Neural crest cell (in vitro differentiated cells): Measurements from ENCODE around the gene ABHD17C. TPM values are rescaled to one million over a fixed set of nuclear protein-coding genes. Genes with fewer than 3 reads are reported as not detected.

Experiments
- DNase-seq: peaks from one replicate; pipeline ENCODE4 v3.0.0; 2021; ENCODE audit warnings: low read depth, mixed read lengths, low spot score
- H3K27ac Mint-ChIP-seq: one replicate; pipeline ENCODE4 v1.8.0; 2021; ENCODE audit warnings: mild to moderate bottlenecking, mixed read lengths; ENCODE audit not compliant: unreplicated experiment
- H3K27me3 Mint-ChIP-seq: 2 replicates; pipeline ENCODE4 v1.8.0; 2021; ENCODE audit warnings: low read depth, mild to moderate bottlenecking, mixed read lengths
- H3K36me3 Mint-ChIP-seq: 2 replicates; pipeline ENCODE4 v1.8.0; 2021; ENCODE audit warnings: low read depth, mild to moderate bottlenecking, mixed read lengths
- H3K4me1 Mint-ChIP-seq: 2 replicates; pipeline ENCODE4 v1.8.0; 2021; ENCODE audit warnings: mixed read lengths
- H3K4me3 Mint-ChIP-seq: one replicate; pipeline ENCODE4 v1.8.0; 2021; ENCODE audit warnings: mild to moderate bottlenecking, mixed read lengths
- H3K9me3 Mint-ChIP-seq: 2 replicates; pipeline ENCODE4 v1.8.0; 2021; ENCODE audit warnings: mixed read lengths
- total RNA-seq: library from RNA; stranded (reverse); gene quantifications from 2 replicates; pipeline ENCODE4 v1.2.1, GENCODE V29; 2021
- TF ChIP-seq, protein P1 (sequence below): fragments of 200-600 bp; sonication (generic); conservative IDR thresholded peaks from 2 replicates; pipeline ENCODE4 v1.5.0; 2021; ENCODE audit warnings: antibody characterized with exemption, mild to moderate bottlenecking

The ABHD17C gene
- total RNA-seq, 1 donor from 2014 or later = 26.5 TPM

DNA sequence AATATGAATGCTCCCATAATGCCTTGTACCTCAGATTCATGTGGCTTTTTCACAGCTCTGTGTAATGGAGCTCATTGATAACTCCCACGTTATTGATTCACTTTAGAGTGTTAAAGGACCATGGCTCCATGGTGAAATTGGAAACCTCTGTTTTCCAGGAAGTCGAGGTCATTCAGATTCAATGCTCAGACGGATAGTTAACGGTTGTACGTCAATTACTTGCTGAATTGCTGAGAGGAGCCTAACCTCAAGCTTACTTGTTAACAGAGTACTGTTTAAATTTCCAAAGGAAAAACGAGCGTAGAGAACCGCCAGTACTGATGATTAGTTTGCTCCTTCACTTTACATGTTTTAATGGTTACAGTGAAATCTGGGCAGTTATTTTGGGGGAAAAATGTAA, 11.1 kb downstream of the ABHD17C start:
- H3K4me3 Mint-ChIP-seq = no peak overlapping the region
- H3K9me3 Mint-ChIP-seq = no peaks in the 10 kb centered on the region
- H3K36me3 Mint-ChIP-seq = no peaks in the 10 kb centered on the region
- H3K27ac Mint-ChIP-seq = no peak overlapping the region
- H3K27me3 Mint-ChIP-seq = no peaks in the 10 kb centered on the region
- no peak for DNase-seq
- TF ChIP-seq, protein P1, sequence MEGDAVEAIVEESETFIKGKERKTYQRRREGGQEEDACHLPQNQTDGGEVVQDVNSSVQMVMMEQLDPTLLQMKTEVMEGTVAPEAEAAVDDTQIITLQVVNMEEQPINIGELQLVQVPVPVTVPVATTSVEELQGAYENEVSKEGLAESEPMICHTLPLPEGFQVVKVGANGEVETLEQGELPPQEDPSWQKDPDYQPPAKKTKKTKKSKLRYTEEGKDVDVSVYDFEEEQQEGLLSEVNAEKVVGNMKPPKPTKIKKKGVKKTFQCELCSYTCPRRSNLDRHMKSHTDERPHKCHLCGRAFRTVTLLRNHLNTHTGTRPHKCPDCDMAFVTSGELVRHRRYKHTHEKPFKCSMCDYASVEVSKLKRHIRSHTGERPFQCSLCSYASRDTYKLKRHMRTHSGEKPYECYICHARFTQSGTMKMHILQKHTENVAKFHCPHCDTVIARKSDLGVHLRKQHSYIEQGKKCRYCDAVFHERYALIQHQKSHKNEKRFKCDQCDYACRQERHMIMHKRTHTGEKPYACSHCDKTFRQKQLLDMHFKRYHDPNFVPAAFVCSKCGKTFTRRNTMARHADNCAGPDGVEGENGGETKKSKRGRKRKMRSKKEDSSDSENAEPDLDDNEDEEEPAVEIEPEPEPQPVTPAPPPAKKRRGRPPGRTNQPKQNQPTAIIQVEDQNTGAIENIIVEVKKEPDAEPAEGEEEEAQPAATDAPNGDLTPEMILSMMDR = no peak
- peaks cover 54% of the 10 kb centered on the region for H3K4me1 Mint-ChIP-seq

DNA sequence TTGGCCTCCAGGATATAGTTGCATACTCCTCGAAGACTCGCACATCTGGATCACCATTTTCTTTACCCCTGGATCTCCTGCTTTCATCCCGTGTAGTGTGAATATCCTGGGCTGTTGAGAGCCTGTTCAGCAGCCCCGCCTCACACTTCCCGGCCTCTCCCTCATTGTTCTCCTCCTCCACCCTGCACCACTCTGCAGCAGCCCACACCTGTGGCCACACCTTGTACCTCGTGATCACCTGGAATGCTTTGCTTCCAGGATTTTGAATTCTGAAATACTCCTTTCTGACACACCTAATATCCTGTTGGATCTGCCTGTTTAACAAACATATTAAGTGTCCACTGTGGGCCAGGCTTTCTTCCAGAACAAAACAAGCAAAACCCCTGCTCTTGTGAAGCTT, 14.4 kb downstream of the ABHD17C start:
- no peaks in the 10 kb centered on the region for H3K9me3 Mint-ChIP-seq
- H3K27me3 Mint-ChIP-seq = no peaks in the 10 kb centered on the region
- DNase-seq = no peak
- no peaks in the 10 kb centered on the region for H3K36me3 Mint-ChIP-seq
- no peak overlapping the region for H3K27ac Mint-ChIP-seq
- H3K4me1 Mint-ChIP-seq = peaks cover 55% of the 10 kb centered on the region
- TF ChIP-seq, protein P1 = no peak
- no peak overlapping the region for H3K4me3 Mint-ChIP-seq

- H3K36me3 Mint-ChIP-seq = no peaks in the 10 kb centered on the region
- DNase-seq = no peak
- TF ChIP-seq, protein P1 = no peak
- no peaks in the 10 kb centered on the region for H3K27me3 Mint-ChIP-seq
- H3K27ac Mint-ChIP-seq = no peak overlapping the region
- H3K4me3 Mint-ChIP-seq = no peak overlapping the region
- H3K4me1 Mint-ChIP-seq = peaks cover 45% of the 10 kb centered on the region
- no peaks in the 10 kb centered on the region for H3K9me3 Mint-ChIP-seq
Observed at GRCh38 chr15:80710635-80711554, 15.8 kb downstream of the ABHD17C start.

DNA sequence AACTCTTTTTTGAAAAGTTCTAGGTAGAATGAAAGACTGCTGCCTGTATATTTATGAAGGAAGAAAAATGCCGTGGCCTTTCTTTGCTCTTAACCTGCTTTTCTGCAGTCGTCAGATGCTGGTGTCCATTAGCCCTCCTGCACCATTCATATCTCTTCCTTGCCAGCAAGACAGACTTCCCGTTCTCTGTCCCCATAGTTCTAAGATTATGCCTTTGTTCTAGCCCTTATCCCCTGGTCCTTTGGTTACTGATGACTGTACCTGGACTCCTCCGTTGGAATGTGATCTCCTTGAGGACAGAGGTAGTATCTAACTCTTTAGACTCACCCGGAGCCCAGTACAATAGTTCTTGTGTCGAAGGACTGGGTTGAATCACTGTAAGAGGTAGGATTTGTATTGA, 16.8 kb downstream of the ABHD17C start:
- Mint-ChIP-seq H3K27ac (no peak overlapping the region), H3K4me1 (peaks cover 37% of the 10 kb centered on the region), H3K4me3 (no peak overlapping the region), H3K9me3 (no peaks in the 10 kb centered on the region), H3K36me3 (peaks cover 2% of the 10 kb centered on the region), H3K27me3 (no peaks in the 10 kb centered on the region)
- no peak for DNase-seq
- TF ChIP-seq, protein P1 = no peak

DNA sequence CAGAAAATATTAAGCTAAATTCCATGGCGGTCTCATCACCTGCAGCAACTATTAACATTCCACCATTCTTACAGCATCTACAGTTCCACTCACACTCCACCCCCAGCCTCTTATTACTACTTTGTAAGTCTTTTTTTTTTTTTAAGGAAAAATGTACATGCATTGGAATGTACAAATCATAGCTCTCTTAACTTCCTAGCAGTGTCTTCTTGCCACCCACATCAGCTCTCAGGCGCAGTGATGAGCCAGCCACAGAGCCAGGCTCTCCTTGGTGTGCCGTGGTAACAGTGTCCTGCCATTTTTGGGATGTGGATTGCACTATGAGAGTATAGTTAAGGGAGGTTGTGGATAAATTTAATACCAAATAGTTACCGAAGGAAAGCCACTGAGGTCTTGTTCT, 17.8 kb downstream of the ABHD17C start:
- no peak overlapping the region for H3K4me3 Mint-ChIP-seq
- H3K9me3 Mint-ChIP-seq = no peaks in the 10 kb centered on the region
- peaks cover 2% of the 10 kb centered on the region for H3K36me3 Mint-ChIP-seq
- no peak for DNase-seq
- H3K4me1 Mint-ChIP-seq = peaks cover 29% of the 10 kb centered on the region
- no peak overlapping the region for H3K27ac Mint-ChIP-seq
- H3K27me3 Mint-ChIP-seq = no peaks in the 10 kb centered on the region
- TF ChIP-seq, protein P1 = no peak
